Choroid plexus epithelial cell (primary cell): Measurements from ENCODE around the gene GTF3C6.
"Not testable (repeated sequence)": the region's sequence is repeated elsewhere in the genome, so short reads cannot be mapped to it uniquely, and the experiment has no call there.

Experiments used
- DNase-seq: peaks from one replicate; pipeline ENCODE4 v3.0.0-alpha.2; 2010; ENCODE audit warnings: low read depth
- H3K4me3 ChIP-seq: 2 replicates; pipeline ENCODE4 v1.5.1; 2011; ENCODE audit warnings: low read depth, mild to moderate bottlenecking, control low read depth, low read length, moderate library complexity
- CTCF ChIP-seq: conservative IDR thresholded peaks from 2 replicates; pipeline ENCODE4 v1.5.1; 2011; ENCODE audit warnings: low read depth, mild to moderate bottlenecking, control low read depth, inconsistent platforms, low read length, moderate library complexity

GTF3C6 gene

GRCh38 chr6:111002350-111002749 lies 43.8 kb downstream of the GTF3C6 start:
- H3K4me3 ChIP-seq: no peak overlapping the region
- TF ChIP-seq CTCF: no peak
- DNase-seq: no peak

- no peak overlapping the region for H3K4me3 ChIP-seq
- peak; percentile 71 for TF ChIP-seq CTCF
- peak; percentile 73 for DNase-seq
Measured at GRCh38 chr6:111011360-111012142, 53.0 kb downstream of the GTF3C6 start.

GRCh38 chr6:111012143-111012452 lies 53.6 kb downstream of the GTF3C6 start:
- no peak overlapping the region for H3K4me3 ChIP-seq
- TF ChIP-seq CTCF: no peak
- no peak for DNase-seq

GRCh38 chr6:111012520-111012919 lies 54.0 kb downstream of the GTF3C6 start:
- H3K4me3 ChIP-seq, DNase-seq: not testable (repeated sequence)

DNA sequence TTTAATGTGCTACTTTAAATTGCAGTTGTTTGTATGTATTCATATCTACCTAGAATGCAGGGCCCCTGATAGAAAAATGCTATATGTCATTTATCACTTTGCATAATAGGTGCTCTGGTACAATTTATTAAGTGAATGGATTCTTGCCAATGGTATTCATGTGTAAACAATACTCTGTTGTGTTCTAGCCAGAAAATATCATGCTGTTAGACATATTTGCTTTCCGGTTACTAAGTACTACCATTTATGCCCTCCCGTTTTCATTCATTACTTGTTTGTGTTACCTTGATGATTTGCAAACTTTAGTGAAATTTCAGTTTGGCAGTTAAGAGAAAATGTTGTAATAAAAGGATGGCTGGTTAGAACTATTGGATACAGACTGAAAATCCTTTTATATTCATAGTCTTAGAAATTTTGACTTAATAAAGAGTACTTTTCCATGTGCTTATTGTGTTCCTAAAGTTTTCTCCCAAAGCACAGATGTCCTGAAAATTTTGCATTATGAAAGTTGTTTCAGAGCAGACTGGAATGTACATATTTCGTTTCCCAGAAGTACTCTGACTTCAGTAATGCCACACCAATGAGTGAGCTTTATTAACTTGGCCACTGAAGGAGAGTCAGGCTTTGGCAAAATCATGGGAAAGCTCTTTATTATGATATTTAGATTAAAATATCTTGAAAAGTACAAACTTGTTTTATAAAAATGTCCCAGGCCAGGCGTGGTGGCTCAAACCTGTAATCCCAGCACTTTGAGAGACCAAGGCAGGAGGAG lies 54.8 kb downstream of the GTF3C6 start:
- no peak for TF ChIP-seq CTCF
- peak; percentile 52 for DNase-seq
- H3K4me3 ChIP-seq: no peak overlapping the region

- no peak for DNase-seq
- no peak for TF ChIP-seq CTCF
- no peak overlapping the region for H3K4me3 ChIP-seq
Measured at GRCh38 chr6:111015389-111016124, 57.1 kb downstream of the GTF3C6 start.

DNA sequence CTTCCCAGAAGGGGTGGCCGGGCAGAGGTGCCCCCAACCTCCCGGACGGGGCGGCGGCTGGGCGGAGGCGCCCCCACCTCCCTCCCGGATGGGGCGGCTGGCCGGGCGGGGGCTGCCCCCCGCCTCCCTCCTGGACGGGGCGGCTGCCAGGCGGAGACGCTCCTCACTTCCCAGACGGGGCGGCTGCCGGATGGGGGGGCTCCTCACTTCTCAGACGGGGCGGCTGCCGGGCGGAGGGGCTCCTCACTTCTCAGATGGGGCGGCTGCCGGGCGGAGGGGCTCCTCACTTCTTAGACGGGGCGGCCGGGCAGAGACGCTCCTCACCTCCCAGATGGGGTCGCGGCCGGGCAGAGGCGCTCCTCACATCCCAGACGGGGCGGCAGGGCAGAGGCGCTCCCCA lies 58.7 kb downstream of the GTF3C6 start:
- DNase-seq, H3K4me3 ChIP-seq: not testable (repeated sequence)
